Activated CD4-positive, alpha-beta memory T cell treated with anti-CD3 and anti-CD28 coated beads, Interleukin-2, amount 10 ng/mL, durations not matched to agents 7 days and 5 days (primary cell): Measurements from ENCODE around the gene GOLGA5. TPM values are rescaled to one million over a fixed set of nuclear protein-coding genes. Genes with fewer than 3 reads are reported as not detected.
"Not testable (repeated sequence)": the region's sequence is repeated elsewhere in the genome, so short reads cannot be mapped to it uniquely, and the experiment has no call there.

Experiments
- CTCF ChIA-PET: fragments of 350-600 bp; sonication (Branson Sonifier 250); formaldehyde crosslinking; loops from one replicate; lab custom pipeline; 2021; ENCODE audit warnings: antibody characterized with exemption, inconsistent platforms; lab: Charles Lee
- POLR2A ChIA-PET: fragments of 350-600 bp; sonication (Branson Sonifier 250); formaldehyde crosslinking; loops from one replicate; lab custom pipeline; 2021; ENCODE audit warnings: antibody characterized with exemption; lab: Charles Lee
- DNase-seq: peaks from one replicate; pipeline ENCODE4 v3.0.0-alpha.2; 2020
- H3K27ac Mint-ChIP-seq: one replicate; pipeline ENCODE4 v1.8.0; 2021; ENCODE audit warnings: mild to moderate bottlenecking, mixed read lengths
- H3K27me3 Mint-ChIP-seq: one replicate; pipeline ENCODE4 v1.8.0; 2021; ENCODE audit warnings: mixed read lengths
- H3K36me3 Mint-ChIP-seq: one replicate; pipeline ENCODE4 v1.8.0; 2021; ENCODE audit warnings: low read depth, mixed read lengths
- H3K4me1 Mint-ChIP-seq: one replicate; pipeline ENCODE4 v1.8.0; 2021; ENCODE audit warnings: mixed read lengths
- H3K4me3 Mint-ChIP-seq: one replicate; pipeline ENCODE4 v1.8.0; 2021; ENCODE audit warnings: mild to moderate bottlenecking, mixed read lengths
- H3K9me3 Mint-ChIP-seq: one replicate; pipeline ENCODE4 v1.8.0; 2021; ENCODE audit warnings: mixed read lengths
- total RNA-seq, 2 experiments: library from RNA; stranded (reverse); gene quantifications; one replicate each; pipeline ENCODE4 v1.2.3, GENCODE V29; 2021

GOLGA5 gene
- total RNA-seq, 2 experiments from 2014 or later, result 22.2 to 24.0 TPM

DNA sequence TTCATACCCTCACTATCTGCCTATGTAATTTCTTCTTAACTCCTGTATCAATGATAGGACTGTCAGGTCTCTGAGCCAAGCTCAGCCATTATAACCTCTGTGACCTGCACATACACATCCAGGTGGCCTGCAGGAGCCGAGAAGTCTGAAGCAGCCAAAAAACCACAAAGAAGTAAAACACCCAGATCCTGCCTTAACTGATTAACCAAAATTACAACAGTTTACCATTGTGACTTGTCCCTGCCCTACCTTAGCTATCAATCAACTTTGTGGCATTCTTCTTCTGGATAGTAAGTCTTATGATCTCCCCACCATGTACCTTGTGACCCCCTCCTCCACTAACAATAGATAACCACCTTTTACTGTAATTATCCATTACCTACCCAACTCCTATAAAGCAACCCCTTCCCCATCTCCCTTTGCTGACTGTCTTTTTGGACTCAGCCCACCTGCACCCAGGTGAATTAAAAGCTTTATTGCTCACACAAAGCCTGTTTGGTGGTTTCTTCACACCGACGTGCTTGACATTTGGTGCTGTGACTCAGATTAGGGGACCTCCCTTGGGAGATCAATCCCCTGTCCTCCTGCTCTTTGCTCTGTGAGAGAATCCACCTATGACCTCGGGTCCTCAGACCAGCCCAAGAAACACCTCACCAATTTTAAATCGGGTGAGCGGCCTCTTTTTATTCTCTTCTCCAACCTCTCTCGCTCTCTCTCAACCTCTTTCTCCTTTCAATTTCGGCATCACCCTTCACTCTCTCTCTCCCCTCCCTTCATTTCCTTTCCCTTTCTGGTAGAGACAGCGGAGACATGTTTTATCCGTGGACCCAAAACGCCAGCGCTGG, 34.2 kb upstream of the GOLGA5 start:
- Mint-ChIP-seq H3K9me3 (peaks cover 5% of the 10 kb centered on the region), H3K36me3 (no peaks in the 10 kb centered on the region), H3K27ac (peak overlapping the region; percentile 4), H3K27me3 (peaks cover 29% of the 10 kb centered on the region), H3K4me3 (no peak overlapping the region), H3K4me1 (peaks cover 24% of the 10 kb centered on the region)
- ChIA-PET CTCF (no interaction called here), POLR2A (interaction anchor here (1.0 to 1.2 kb wide), 2 partner anchors 9 to 20 kb away, joined by 3 to 4 read pairs; no protein-coding TSS in a partner anchor)
- DNase-seq, result no peak

DNA sequence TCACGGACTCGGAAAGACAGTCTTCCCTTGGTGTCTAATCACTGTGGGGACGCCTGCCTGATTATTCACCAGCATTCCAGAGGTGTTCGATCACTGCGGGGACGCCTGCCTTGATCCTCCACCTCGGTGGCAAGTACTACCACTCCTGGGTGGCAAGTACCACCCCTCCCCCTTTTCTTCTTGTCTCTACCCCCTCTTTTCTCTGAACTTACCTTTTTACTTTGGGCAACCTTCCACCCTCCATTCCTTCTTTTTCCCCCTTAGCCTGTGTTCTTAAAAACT, 33.6 kb upstream of the GOLGA5 start:
- peaks cover 27% of the 10 kb centered on the region for H3K27me3 Mint-ChIP-seq
- ChIA-PET CTCF (no interaction called here), POLR2A (no interaction called here)
- H3K36me3 Mint-ChIP-seq, result no peaks in the 10 kb centered on the region
- H3K27ac Mint-ChIP-seq, result no peak overlapping the region
- peaks cover 5% of the 10 kb centered on the region for H3K9me3 Mint-ChIP-seq
- peaks cover 22% of the 10 kb centered on the region for H3K4me1 Mint-ChIP-seq
- H3K4me3 Mint-ChIP-seq, result no peak overlapping the region
- DNase-seq, result no peak

GRCh38 chr14:92763666-92764631, 30.2 kb upstream of the GOLGA5 start:
- ChIA-PET CTCF (interaction anchor here (1.9 kb wide), 1 partner anchor 21 kb away, joined by 4 read pairs; no protein-coding TSS in a partner anchor), POLR2A (interaction anchor here (3.4 kb wide), 1 partner anchor 14 kb away, joined by 7 read pairs; the partner anchor contains the start of gene LGMN)
- not testable (repeated sequence) for H3K36me3 Mint-ChIP-seq, H3K9me3 Mint-ChIP-seq, H3K4me3 Mint-ChIP-seq, H3K27ac Mint-ChIP-seq, DNase-seq
- Mint-ChIP-seq H3K27me3 (peaks cover 39% of the 10 kb centered on the region), H3K4me1 (peaks cover 35% of the 10 kb centered on the region)

DNA sequence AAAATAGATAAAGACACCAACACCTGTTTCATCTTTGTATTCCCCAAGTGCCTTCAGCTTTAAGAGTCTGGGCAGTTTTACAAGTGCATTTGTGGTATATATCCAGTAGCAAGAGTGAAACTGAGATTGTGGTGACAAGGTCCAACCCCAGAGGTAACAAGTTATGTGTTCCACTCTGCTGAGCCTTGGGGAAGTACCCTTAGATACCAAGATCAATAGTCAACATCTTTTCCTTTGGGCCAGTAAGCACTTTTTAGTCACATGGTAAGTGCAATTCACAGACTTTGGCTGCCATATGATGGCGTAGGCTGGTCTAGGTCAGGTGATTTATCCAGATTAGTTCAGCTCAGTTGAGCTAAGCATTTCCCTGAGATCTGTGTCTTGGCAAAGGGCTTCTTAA, 25.9 kb upstream of the GOLGA5 start:
- H3K9me3 Mint-ChIP-seq, H3K36me3 Mint-ChIP-seq, H3K4me3 Mint-ChIP-seq: not testable (repeated sequence)
- H3K27me3 Mint-ChIP-seq, result peaks cover 16% of the 10 kb centered on the region
- peak; percentile 65 for DNase-seq
- H3K4me1 Mint-ChIP-seq, result peaks cover 36% of the 10 kb centered on the region
- H3K27ac Mint-ChIP-seq, result peak overlapping the region; percentile 52
- CTCF ChIA-PET, result interaction anchor here (0.7 to 1.5 kb wide), 4 partner anchors 14 to 261 kb away, joined by 3 to 5 read pairs (median 4); no protein-coding TSS in a partner anchor
- POLR2A ChIA-PET, result interaction anchor here (0.7 to 1.7 kb wide), 7 partner anchors 9 to 183 kb away, joined by 3 to 4 read pairs (median 4); partner anchors contain the start of gene LGMN

DNA sequence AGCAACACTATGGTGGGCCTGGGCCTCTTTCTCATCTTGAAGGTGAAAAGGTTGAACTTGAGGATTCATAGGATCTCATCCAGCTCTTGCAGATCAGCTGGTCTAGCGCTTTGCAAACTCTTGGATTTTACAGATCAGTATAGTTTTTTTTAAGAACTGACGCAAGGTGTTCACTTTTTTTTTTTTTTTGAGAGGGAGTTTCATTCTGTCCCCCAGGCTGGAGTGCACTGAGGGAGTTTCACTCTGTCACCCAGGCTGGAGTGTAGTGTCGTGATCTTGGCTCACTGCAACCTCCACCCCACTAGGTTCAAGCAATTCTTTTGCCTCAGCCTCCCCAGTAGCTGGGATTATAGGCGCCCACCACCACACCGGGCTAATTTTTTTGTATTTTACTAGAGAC, 25.3 kb upstream of the GOLGA5 start:
- POLR2A ChIA-PET, result interaction anchor here (1.7 kb wide), 1 partner anchor 9 kb away, joined by 4 read pairs; no protein-coding TSS in a partner anchor
- H3K27ac Mint-ChIP-seq, result peak overlapping the region; percentile 21
- no peak for DNase-seq
- H3K9me3 Mint-ChIP-seq, result no peaks in the 10 kb centered on the region
- H3K4me1 Mint-ChIP-seq, result peaks cover 36% of the 10 kb centered on the region
- peaks cover 14% of the 10 kb centered on the region for H3K27me3 Mint-ChIP-seq
- CTCF ChIA-PET, result interaction anchor here (0.7 kb wide), 1 partner anchor 261 kb away, joined by 4 read pairs; no protein-coding TSS in a partner anchor
- H3K4me3 Mint-ChIP-seq, result no peak overlapping the region
- peaks cover 2% of the 10 kb centered on the region for H3K36me3 Mint-ChIP-seq

GRCh38 chr14:92770484-92770883, 23.6 kb upstream of the GOLGA5 start:
- Mint-ChIP-seq H3K9me3 (no peaks in the 10 kb centered on the region), H3K27ac (peak overlapping the region; percentile 45), H3K36me3 (peaks cover 2% of the 10 kb centered on the region), H3K4me3 (no peak overlapping the region), H3K4me1 (peaks cover 50% of the 10 kb centered on the region), H3K27me3 (peaks cover 12% of the 10 kb centered on the region)
- DNase-seq, result no peak
- POLR2A ChIA-PET, result no interaction called here
- CTCF ChIA-PET, result no interaction called here

DNA sequence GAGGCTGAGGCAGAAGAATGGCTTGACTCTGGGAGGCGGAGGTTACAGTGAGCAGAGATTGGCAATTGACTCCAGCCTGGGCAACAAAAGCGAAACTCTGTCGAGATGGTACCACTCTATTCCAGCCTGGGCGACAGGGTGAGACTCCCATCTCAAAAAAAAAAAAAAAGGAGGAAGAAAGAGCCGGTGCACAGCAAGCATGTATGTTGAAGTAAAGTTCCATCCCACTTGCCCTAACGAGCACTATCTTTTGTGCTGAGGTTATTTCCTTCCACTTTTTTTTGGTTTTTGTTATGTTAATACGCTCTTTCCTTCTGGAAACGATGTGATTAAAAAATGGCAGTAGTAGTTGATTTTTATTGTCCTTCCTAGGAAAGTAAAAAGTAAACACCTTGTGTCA, 19.5 kb upstream of the GOLGA5 start:
- CTCF ChIA-PET, result interaction anchor here (0.7 kb wide), 1 partner anchor 92 kb away, joined by 4 read pairs; no protein-coding TSS in a partner anchor
- POLR2A ChIA-PET, result no interaction called here

GRCh38 chr14:92775292-92775691, 18.8 kb upstream of the GOLGA5 start:
- not testable (repeated sequence) for H3K4me3 Mint-ChIP-seq

More for the DNA sequence above, 19.5 kb upstream of the GOLGA5 start:
- H3K27me3 Mint-ChIP-seq, result peaks cover 2% of the 10 kb centered on the region
- no peak overlapping the region for H3K4me3 Mint-ChIP-seq
- no peak overlapping the region for H3K27ac Mint-ChIP-seq
- H3K36me3 Mint-ChIP-seq, result peaks cover 2% of the 10 kb centered on the region
- DNase-seq, result no peak
- H3K4me1 Mint-ChIP-seq, result peaks cover 35% of the 10 kb centered on the region
- no peaks in the 10 kb centered on the region for H3K9me3 Mint-ChIP-seq

DNA sequence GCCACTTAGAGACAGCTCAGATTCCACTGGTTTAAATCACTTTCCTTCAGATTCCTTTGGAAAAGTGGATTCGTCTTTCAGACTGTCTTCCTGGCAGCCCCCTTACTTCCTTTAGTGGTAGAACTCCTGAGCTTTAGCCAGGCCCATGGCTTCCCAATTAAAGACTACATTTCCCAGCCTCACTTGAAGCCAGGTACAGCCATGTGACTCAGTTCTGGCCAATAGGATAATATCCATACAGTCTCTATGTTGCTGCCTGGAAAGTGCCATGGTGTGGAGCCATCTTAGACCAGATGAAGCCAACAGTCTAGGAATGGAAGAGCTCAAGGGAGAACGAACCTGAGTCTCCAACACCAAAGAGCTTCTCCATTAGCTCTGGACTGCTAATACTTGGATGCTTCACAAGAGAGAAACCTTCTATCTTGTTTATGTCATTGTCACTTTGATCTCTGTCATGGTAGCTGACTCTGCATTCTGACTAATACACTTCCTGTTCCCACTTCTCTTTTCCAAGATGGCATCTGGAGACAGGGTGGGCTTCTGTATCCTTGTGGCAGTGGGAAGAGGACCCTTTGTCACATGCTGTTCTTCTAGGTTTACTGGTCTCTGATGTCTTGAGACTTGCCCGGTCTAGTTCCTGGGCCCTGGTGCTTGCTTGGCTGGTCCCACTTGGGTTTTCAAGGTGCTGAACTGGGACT, 15.1 kb upstream of the GOLGA5 start:
- H3K27ac Mint-ChIP-seq, DNase-seq, H3K27me3 Mint-ChIP-seq, H3K9me3 Mint-ChIP-seq, H3K36me3 Mint-ChIP-seq, CTCF ChIA-PET, H3K4me3 Mint-ChIP-seq: not testable (repeated sequence)
- H3K4me1 Mint-ChIP-seq, result peaks cover 35% of the 10 kb centered on the region
- POLR2A ChIA-PET, result interaction anchor here (1.0 kb wide), 1 partner anchor 55 kb away, joined by 3 read pairs; no protein-coding TSS in a partner anchor

More at GRCh38 chr14:92775292-92775691, 18.8 kb upstream of the GOLGA5 start:
- H3K36me3 Mint-ChIP-seq, H3K27me3 Mint-ChIP-seq, H3K27ac Mint-ChIP-seq, H3K9me3 Mint-ChIP-seq: not testable (repeated sequence)
- DNase-seq, result peak; percentile 48
- POLR2A ChIA-PET, result interaction anchor here (1.2 kb wide), 1 partner anchor 47 kb away, joined by 5 read pairs; no protein-coding TSS in a partner anchor
- CTCF ChIA-PET, result interaction anchor here (0.6 to 0.8 kb wide), 3 partner anchors 8 to 92 kb away, joined by 3 to 4 read pairs (median 3); no protein-coding TSS in a partner anchor
- peaks cover 35% of the 10 kb centered on the region for H3K4me1 Mint-ChIP-seq

GRCh38 chr14:92780444-92781232, 13.5 kb upstream of the GOLGA5 start:
- H3K27me3 Mint-ChIP-seq, result peaks cover 2% of the 10 kb centered on the region
- DNase-seq, result peak; percentile 26
- ChIA-PET POLR2A (interaction anchor here (0.7 to 1.5 kb wide), 5 partner anchors 13 to 67 kb away, joined by 3 to 4 read pairs (median 4); no protein-coding TSS in a partner anchor), CTCF (interaction anchor here (0.9 to 1.7 kb wide), 8 partner anchors 47 to 99 kb away, joined by 3 to 17 read pairs (median 4); no protein-coding TSS in a partner anchor)
- H3K9me3 Mint-ChIP-seq, result no peaks in the 10 kb centered on the region
- H3K4me1 Mint-ChIP-seq, result peaks cover 23% of the 10 kb centered on the region
- no peak overlapping the region for H3K4me3 Mint-ChIP-seq
- no peak overlapping the region for H3K27ac Mint-ChIP-seq
- H3K36me3 Mint-ChIP-seq, result no peaks in the 10 kb centered on the region

- ChIA-PET POLR2A (interaction anchor here (0.8 kb wide), 1 partner anchor 68 kb away, joined by 4 read pairs; no protein-coding TSS in a partner anchor), CTCF (interaction anchor here (1.0 to 7.5 kb wide), 4 partner anchors 66 to 94 kb away, joined by 3 to 82 read pairs (median 12); no protein-coding TSS in a partner anchor)
- no peak for DNase-seq
- Mint-ChIP-seq H3K4me1 (peaks cover 26% of the 10 kb centered on the region), H3K27ac (no peak overlapping the region), H3K9me3 (no peaks in the 10 kb centered on the region), H3K36me3 (no peaks in the 10 kb centered on the region), H3K27me3 (peaks cover 2% of the 10 kb centered on the region), H3K4me3 (no peak overlapping the region)
Measured at GRCh38 chr14:92781350-92781749, 12.8 kb upstream of the GOLGA5 start.
